ENCODE results near the gene ADAM12.

The ADAM12 gene

DNA sequence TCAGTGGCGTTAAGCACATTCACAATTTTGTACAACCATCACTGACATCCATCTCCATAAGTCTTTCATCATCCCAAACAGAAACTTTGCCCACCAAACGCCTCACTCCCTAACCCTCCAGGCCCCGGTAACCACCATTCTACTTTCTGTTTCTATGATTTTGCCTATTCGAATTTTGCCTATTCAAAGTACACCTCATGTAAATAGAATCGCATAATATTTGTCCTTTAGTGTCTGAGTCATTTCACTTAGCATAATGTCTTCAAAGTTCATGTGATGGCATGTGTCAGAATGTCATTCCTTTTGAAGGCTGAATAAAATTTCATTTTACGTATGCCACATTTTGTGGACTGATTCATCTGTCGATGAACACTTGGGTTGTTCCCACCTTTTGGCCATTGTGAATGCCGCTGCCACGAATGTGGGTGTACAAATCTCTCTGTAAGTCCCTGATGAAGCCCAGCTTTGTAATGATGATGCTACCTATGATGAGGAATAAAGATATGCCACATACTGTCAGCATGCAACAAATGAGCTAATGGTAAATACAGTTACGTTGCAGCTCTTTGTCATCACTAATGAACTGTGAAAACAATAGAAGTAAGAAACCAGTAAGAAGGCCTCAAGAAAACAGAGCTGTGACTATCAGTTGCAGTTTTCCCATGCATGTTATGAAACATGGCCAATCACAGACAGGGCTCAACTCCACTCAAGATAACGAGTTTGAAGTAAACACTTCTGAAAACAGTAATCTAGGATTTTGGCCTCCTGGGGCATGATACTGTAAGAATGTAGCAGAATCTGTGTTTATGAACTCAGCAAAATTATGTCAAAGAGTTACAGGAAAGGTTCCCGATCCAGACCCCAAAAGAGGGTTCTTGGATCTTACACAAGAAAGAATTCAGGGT is 120.0 kb downstream of the ADAM12 start:
- TF ChIP-seq, protein P1, sequence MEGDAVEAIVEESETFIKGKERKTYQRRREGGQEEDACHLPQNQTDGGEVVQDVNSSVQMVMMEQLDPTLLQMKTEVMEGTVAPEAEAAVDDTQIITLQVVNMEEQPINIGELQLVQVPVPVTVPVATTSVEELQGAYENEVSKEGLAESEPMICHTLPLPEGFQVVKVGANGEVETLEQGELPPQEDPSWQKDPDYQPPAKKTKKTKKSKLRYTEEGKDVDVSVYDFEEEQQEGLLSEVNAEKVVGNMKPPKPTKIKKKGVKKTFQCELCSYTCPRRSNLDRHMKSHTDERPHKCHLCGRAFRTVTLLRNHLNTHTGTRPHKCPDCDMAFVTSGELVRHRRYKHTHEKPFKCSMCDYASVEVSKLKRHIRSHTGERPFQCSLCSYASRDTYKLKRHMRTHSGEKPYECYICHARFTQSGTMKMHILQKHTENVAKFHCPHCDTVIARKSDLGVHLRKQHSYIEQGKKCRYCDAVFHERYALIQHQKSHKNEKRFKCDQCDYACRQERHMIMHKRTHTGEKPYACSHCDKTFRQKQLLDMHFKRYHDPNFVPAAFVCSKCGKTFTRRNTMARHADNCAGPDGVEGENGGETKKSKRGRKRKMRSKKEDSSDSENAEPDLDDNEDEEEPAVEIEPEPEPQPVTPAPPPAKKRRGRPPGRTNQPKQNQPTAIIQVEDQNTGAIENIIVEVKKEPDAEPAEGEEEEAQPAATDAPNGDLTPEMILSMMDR (IDR thresholded peaks at IDR 0.05; ENCODE audit: low read depth, low read length): no peak
- DNase-seq (ENCODE audit: extremely low read depth, low read depth): no peak

DNA sequence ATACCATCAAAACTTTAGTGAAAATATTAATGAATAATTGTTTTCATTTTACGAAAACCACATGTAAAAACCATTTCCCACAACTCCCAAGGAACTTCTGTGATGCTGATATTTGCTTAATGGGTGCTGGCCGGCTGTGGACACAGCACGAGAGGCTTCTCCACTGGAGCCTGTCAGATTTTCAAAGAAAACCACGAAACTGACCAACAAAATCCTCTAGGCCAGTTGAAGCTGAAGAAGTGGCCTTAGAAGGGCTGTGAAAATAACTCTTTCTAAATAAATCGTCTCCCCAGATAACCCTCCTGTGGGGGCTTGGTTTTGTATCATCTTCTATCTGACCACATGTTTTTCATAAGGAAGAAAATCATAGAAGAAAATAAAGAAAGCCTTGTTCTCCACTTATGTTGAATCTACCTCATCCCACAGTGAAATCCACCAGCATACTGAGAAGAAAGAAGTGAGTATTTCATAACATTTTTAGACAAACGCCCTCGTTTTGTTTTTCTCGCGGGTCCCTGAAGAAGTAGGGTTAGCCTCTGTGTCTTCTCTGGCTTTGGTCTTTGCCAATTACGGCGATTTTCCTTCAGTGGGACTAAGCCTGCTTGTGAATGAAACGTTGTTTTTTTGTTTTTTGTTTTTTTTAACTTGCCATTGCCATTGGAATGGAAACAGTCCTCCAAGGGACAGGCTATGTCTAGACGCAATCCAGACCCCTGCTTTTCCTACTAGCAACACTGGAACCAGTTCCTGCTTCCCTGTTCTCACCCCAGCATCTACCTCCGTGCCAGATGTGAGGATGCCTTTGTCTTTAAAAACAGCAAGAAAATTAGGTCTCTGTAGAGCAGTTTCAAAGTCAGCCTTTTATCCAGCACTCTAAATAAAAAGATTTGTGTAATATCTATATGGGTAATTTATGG is 123.9 kb downstream of the ADAM12 start:
- TF ChIP-seq, protein P1 (IDR thresholded peaks at IDR 0.05; ENCODE audit: low read depth, low read length): no peak
- DNase-seq (ENCODE audit: extremely low read depth, low read depth): no peak

DNA sequence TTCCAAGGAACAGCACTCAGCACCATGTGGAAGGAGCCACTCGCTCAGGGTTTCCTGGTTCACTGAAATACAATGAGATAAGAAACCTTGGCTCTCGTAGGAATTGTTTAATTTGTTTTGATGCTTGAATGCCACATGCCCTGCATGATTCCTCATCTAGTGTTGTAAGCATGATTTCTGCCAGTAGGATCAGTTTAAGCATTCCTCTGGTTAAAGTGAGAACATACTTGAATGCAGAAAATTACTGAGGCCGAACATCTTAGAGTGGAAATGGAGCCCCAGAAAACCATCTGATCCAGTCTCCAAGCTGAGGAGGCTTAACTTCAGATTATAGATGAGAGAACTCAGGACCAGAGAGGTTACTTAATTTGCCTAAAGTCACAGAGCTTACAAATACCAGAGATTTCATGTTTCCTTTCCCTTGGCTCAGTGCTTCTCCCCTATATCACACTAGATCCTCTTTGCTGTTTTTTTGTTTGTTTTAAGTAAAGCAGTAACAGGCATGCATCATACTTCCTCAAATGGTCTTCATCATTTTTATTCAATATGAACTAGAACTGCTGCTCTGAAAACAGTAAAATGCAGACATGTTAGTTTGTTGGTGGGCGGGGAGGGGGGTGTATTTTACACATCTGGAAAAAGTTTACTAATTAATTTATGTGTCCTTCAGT is 125.1 kb downstream of the ADAM12 start:
- TF ChIP-seq, protein P1 (IDR thresholded peaks at IDR 0.05; ENCODE audit: low read depth, low read length): no peak; the same call in 1 of the 2 replicates
- no peak for DNase-seq (ENCODE audit: extremely low read depth, low read depth)

DNA sequence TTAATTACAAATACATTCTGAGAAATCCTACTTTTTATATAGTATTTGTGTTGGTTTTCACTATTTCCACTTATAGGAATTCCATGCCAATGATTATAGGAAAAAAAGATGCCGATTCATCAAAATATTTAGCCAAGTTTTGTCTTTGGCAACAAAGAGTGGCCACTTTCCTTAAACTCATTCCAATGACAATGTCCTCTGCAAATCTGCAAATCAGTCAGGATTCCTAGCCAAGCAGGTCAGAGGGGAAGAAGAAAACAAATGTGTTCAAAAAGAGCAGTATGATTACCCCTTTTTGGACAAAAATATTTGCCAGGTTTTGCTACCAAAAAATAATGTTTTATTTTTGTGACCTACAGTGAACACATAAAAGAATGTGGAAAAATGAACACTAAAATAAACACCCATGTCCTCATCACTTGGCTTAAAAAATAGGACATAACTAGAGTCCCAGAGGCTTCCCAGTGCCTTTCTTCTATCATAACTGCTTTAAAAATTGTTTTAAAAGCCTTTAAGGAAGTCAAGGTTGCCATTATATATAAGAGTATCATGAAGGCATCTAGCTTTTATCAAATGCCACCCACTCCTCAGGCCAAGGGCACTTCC is 125.9 kb downstream of the ADAM12 start:
- no peak for DNase-seq (ENCODE audit: extremely low read depth, low read depth)
- TF ChIP-seq, protein P1 (IDR thresholded peaks at IDR 0.05; ENCODE audit: low read depth, low read length): no peak

DNA sequence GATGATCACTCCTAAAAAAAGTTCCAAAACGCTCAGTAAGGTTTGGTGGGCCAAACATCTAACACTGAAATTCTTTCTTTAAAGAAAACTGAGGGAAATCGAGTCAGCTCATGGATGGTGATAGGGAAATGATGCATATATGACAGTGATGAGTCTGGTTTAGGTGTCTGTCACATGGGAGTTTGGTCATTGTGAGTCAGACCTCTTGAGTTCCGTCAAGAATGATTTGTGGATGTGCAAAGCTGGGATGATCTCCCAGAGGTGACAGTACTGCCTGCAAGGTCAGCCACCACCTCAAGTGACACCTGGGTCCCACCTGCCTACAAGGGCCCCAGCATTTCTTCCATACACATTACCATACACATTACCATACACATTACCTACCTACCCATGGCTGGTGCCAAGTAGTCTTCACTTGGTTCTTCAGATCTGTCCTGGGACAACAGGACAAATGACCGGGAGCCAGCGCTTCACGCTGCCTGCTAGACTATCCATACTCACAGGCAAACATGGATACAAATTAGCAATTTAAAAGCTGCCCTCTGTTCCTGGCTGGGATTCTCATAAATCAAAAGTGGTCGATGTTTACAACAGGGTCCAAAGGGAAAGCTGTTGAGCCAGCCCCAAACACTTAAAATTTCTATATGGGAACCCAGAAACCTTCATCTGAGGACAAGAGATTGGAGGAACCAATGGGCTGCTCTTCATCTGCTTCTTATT is 128.4 kb downstream of the ADAM12 start:
- no peak for DNase-seq (ENCODE audit: extremely low read depth, low read depth)
- TF ChIP-seq, protein P1 (IDR thresholded peaks at IDR 0.05; ENCODE audit: low read depth, low read length): no peak

DNA sequence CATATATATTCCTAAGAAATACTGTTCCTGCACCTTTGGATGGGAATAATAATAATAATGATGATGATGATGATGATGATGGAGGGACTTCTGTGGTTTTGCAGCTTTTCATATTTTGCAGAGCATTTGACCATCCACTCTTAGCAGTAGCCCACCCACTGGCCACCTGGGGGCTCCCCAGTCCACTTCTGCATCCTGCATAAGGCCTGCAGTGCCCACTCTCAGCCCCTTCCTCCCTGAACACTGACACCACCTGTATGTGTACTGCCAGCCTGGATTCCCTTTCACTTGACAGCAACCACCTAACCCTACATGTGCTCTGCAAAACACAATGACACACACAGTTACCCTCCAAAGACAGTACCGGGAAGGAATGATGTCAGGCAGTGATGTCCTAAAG is 131.4 kb downstream of the ADAM12 start:
- no peak for DNase-seq (ENCODE audit: extremely low read depth, low read depth)
- TF ChIP-seq, protein P1 (IDR thresholded peaks at IDR 0.05; ENCODE audit: low read depth, low read length): no peak; the same call in 1 of the 2 replicates

Data from AG09319 (cell line).